Left lung (tissue), 10 donors: Measurements from ENCODE around the gene SETD2. TPM values are rescaled to one million over a fixed set of nuclear protein-coding genes. Genes with fewer than 3 reads are reported as not detected.

Experiments used
- ATAC-seq: fragments of 200-7000 bp; cut with Tn5 transposase; one replicate; pipeline ENCODE4 v1.9.1; 2020; ENCODE audit warnings: moderate library complexity
- DNase-seq, 4 donors: peaks; one replicate each; pipeline ENCODE4 v3.0.0-alpha.2; 2013 to 2020
- H3K27ac ChIP-seq, 2 donors: fragments of 200-600 bp; sonication (generic) in 1 of 2; one replicate each; pipeline versions ENCODE4 v1.5.0 to v1.8.0; 2020 to 2021
- H3K27me3 ChIP-seq, 2 donors: fragments of 200-600 bp; sonication (generic) in 1 of 2; one replicate each; pipeline versions ENCODE4 v1.5.0 to v1.8.0; 2020 to 2021
- H3K36me3 ChIP-seq, 2 donors: fragments of 200-600 bp; sonication (generic) in 1 of 2; one replicate each; pipeline versions ENCODE4 v1.5.0 to v1.8.0; 2020 to 2021
- H3K4me1 ChIP-seq, 2 donors: fragments of 200-600 bp; one replicate each; pipeline ENCODE4 v1.8.0; 2021
- H3K4me3 ChIP-seq, 2 donors: fragments of 200-600 bp; sonication (generic) in 1 of 2; one replicate each; pipeline versions ENCODE4 v1.5.0 to v1.8.0; 2020 to 2021; ENCODE audit warnings: mild to moderate bottlenecking in 1 of 2
- H3K9me3 ChIP-seq, 2 donors: fragments of 200-600 bp; sonication (generic) in 1 of 2; one replicate each; pipeline versions ENCODE4 v1.5.0 to v1.8.0; 2020 to 2021
- intact Hi-C, 2 donors: fragments of 100-400 bp; cut with DNase I; formaldehyde crosslinking; loops; one replicate each; pipeline versions ENCODE4 v1.11.2 to v1.14.2; 2022
- polyA plus RNA-seq, 6 donors: library from polyadenylated mRNA; unstranded; fragments of 120-200 nt; gene quantifications; one replicate each; pipeline ENCODE4 v1.2.1, GENCODE V29; 2013; ENCODE audit not compliant: insufficient read length in 6 of 6
- total RNA-seq, 2 donors: library from RNA; stranded (reverse); fragmentation: NEBNext Ultra II Directional; extraction: Animal tissue kit (Norgen Biotek cat#: 25700); gene quantifications; one replicate each; pipeline ENCODE4 v1.2.1, GENCODE V29; 2021
- TF ChIP-seq, protein P1 (sequence below), 2 donors: fragments of 200-600 bp; sonication (generic) in 1 of 2; IDR thresholded peaks; one replicate each; pipeline versions ENCODE4 v1.5.0 to v1.8.0; 2021; ENCODE audit warnings: antibody characterized with exemption in 2 of 2
- donor health status: DM: no; HTN: yes; CAD: no.
- donor health status: DM: no; HTN: no; CAD: no.

SETD2 gene
- total and polyA plus RNA-seq, 8 donors, result 40.1 to 68.9 (median 60.0) TPM

GRCh38 chr3:47017504-47018268 is 146.2 kb downstream of the SETD2 start:
- H3K27ac ChIP-seq, result peak overlapping the region; percentile 42 to 48
- no peaks in the 10 kb centered on the region for H3K9me3 ChIP-seq
- peak in 1 of 4 donors; percentile 34 for DNase-seq
- no peaks in the 10 kb centered on the region for H3K27me3 ChIP-seq
- TF ChIP-seq, protein P1, sequence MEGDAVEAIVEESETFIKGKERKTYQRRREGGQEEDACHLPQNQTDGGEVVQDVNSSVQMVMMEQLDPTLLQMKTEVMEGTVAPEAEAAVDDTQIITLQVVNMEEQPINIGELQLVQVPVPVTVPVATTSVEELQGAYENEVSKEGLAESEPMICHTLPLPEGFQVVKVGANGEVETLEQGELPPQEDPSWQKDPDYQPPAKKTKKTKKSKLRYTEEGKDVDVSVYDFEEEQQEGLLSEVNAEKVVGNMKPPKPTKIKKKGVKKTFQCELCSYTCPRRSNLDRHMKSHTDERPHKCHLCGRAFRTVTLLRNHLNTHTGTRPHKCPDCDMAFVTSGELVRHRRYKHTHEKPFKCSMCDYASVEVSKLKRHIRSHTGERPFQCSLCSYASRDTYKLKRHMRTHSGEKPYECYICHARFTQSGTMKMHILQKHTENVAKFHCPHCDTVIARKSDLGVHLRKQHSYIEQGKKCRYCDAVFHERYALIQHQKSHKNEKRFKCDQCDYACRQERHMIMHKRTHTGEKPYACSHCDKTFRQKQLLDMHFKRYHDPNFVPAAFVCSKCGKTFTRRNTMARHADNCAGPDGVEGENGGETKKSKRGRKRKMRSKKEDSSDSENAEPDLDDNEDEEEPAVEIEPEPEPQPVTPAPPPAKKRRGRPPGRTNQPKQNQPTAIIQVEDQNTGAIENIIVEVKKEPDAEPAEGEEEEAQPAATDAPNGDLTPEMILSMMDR (IDR thresholded peaks at IDR 0.05), result no peak
- peak; percentile 60 for ATAC-seq
- H3K4me1 ChIP-seq, result peaks cover 16 to 38% of the 10 kb centered on the region in 2 donors
- H3K36me3 ChIP-seq, result peaks cover 0 to 61% of the 10 kb centered on the region in 2 donors
- intact Hi-C loops, result no loop called here
- no peak overlapping the region for H3K4me3 ChIP-seq

GRCh38 chr3:47016934-47017435 is 146.9 kb downstream of the SETD2 start:
- no peaks in the 10 kb centered on the region for H3K9me3 ChIP-seq
- TF ChIP-seq, protein P1 (IDR thresholded peaks at IDR 0.05), result no peak
- H3K4me1 ChIP-seq, result peaks cover 16 to 34% of the 10 kb centered on the region in 2 donors
- no peak overlapping the region for H3K4me3 ChIP-seq
- DNase-seq, result peak in 1 of 4 donors; percentile 35
- peak overlapping the region; percentile 42 to 48 for H3K27ac ChIP-seq
- peak; percentile 77 for ATAC-seq
- intact Hi-C loops, result no loop called here
- H3K36me3 ChIP-seq, result peaks cover 0 to 67% of the 10 kb centered on the region in 2 donors
- H3K27me3 ChIP-seq, result no peaks in the 10 kb centered on the region

DNA sequence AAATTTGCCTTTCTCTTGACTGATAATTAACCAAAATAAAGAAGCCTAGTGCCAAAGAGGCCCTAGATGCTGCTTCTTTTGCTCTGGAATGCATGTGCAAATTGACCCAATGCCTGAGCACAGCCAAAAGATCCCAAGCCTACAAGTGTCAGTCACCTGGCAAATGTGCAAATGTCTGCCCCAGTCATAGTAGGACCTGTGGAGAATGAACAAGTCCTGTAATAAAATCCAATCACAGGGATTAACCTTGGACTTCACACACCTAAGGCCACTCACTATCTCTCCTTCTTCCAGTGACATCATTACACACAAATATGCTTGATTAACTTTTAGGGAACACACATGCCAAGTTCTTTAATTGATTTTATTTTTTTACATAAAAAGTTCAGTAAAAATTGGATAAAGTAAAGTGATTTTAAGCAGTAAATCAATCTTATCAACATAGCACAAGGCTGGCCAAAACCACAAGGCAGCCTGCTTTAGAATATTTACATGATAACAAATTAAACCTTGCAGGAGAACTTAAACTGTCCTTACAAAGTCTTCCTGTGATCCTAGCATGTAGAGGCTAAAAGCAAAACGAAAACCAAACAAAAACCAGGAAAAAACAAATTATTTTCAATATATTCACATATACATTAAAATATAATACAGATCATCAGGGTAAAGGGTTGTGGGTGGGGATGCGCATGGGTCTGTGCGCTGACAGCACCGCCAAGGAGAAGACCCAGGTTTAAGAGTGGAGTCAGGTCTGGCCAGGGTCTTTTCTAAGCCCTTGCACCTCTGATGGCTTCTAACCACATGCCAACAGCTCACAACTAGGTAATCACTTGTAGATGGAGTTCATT is 147.6 kb downstream of the SETD2 start:
- H3K4me1 ChIP-seq, result peaks cover 16 to 34% of the 10 kb centered on the region in 2 donors
- DNase-seq (no peak), ATAC-seq (no peak)
- intact Hi-C loops, result no loop called here
- H3K27ac ChIP-seq, result peak overlapping the region in 1 of 2 donors; percentile 42
- TF ChIP-seq, protein P1 (IDR thresholded peaks at IDR 0.05), result no peak
- H3K27me3 ChIP-seq, result no peaks in the 10 kb centered on the region
- H3K36me3 ChIP-seq, result peaks cover 0 to 67% of the 10 kb centered on the region in 2 donors
- no peaks in the 10 kb centered on the region for H3K9me3 ChIP-seq
- H3K4me3 ChIP-seq, result no peak overlapping the region

- no peaks in the 10 kb centered on the region for H3K27me3 ChIP-seq
- no peaks in the 10 kb centered on the region for H3K9me3 ChIP-seq
- peaks cover 0 to 72% of the 10 kb centered on the region in 2 donors for H3K36me3 ChIP-seq
- DNase-seq, result no peak
- H3K27ac ChIP-seq, result no peak overlapping the region
- no peak overlapping the region for H3K4me3 ChIP-seq
- TF ChIP-seq, protein P1 (IDR thresholded peaks at IDR 0.05), result no peak
- intact Hi-C loops, result no loop called here
- peaks cover 17 to 37% of the 10 kb centered on the region in 2 donors for H3K4me1 ChIP-seq
- ATAC-seq, result no peak
Observed at GRCh38 chr3:47015151-47015550, 148.8 kb downstream of the SETD2 start.

DNA sequence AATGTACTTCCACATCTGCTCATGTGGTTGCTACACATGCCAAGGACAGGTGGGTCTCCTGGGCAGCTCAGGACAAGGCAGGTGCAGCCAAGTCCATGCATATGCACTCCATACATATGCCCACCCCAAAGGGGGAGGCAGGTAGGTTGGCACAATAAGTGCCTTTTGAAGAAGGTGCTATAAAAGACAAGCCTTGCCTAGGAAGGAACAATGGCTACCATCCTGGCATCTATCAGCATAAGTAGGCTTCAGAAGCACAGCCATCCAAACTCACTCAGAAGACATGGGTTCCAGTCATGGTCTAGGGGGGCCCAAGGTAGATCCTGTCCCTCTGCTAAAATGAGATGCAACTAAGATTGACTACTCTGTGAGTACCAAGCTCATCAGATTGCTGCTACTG is 149.9 kb downstream of the SETD2 start:
- no peak overlapping the region for H3K4me3 ChIP-seq
- TF ChIP-seq, protein P1 (IDR thresholded peaks at IDR 0.05), result no peak
- no peak overlapping the region for H3K27ac ChIP-seq
- H3K9me3 ChIP-seq, result no peaks in the 10 kb centered on the region
- DNase-seq, result no peak
- no peak for ATAC-seq
- peaks cover 20 to 38% of the 10 kb centered on the region in 2 donors for H3K4me1 ChIP-seq
- intact Hi-C loops, result no loop called here
- H3K27me3 ChIP-seq, result no peaks in the 10 kb centered on the region
- H3K36me3 ChIP-seq, result peaks cover 0 to 72% of the 10 kb centered on the region in 2 donors
